Colon (tissue), 2 donors: ENCODE results near the gene ZNF227.
"Not testable (repeated sequence)": the region's sequence is repeated elsewhere in the genome, so short reads cannot be mapped to it uniquely, and the experiment has no call there.

Experiments used
- FAIRE-seq: peaks from 2 replicates; lab custom pipeline; 2012; peaks lifted over from hg19 to GRCh38; lab: Jason Lieb, UNC
- donor health status: control.
- donor health status: control.

Gene ZNF227

GRCh38 chr19:44212250-44212865, at the start of gene ZNF227:
Gene ZNF227, plus strand, starts transcription at chr19:44212532. Its CDS starts 5,261 bp downstream, at chr19:44217793.
- FAIRE-seq = peak; percentile 28

- no peak for FAIRE-seq
Measured at GRCh38 chr19:44163789-44164188, 48.5 kb upstream of the ZNF227 start.

- FAIRE-seq = no peak
Measured at GRCh38 chr19:44164327-44164672, 48.0 kb upstream of the ZNF227 start.

- peak; percentile 95 for FAIRE-seq
Measured at GRCh38 chr19:44164673-44165512, 47.4 kb upstream of the ZNF227 start, which contains the start of gene ZNF226. Gene ZNF226, plus strand, starts transcription at chr19:44165100. Its CDS starts 4,981 bp downstream, at chr19:44170081.

GRCh38 chr19:44170660-44171059, 41.7 kb upstream of the ZNF227 start:
- FAIRE-seq = peak; percentile 78

GRCh38 chr19:44176590-44176989, 35.7 kb upstream of the ZNF227 start:
- no peak for FAIRE-seq

GRCh38 chr19:44180968-44181367, 31.4 kb upstream of the ZNF227 start:
- no peak for FAIRE-seq

GRCh38 chr19:44182145-44182544, 30.2 kb upstream of the ZNF227 start:
- no peak for FAIRE-seq

GRCh38 chr19:44190020-44190419, 22.3 kb upstream of the ZNF227 start:
- peak; percentile 68 for FAIRE-seq

GRCh38 chr19:44192127-44192526, 20.2 kb upstream of the ZNF227 start:
- no peak for FAIRE-seq

- FAIRE-seq = no peak
Measured at GRCh38 chr19:44196772-44197171, 15.6 kb upstream of the ZNF227 start.

- FAIRE-seq = no peak
Measured at GRCh38 chr19:44202470-44202869, 9.9 kb upstream of the ZNF227 start.

- no peak for FAIRE-seq
Measured at GRCh38 chr19:44202974-44203373, 9.4 kb upstream of the ZNF227 start.

- FAIRE-seq = not testable (repeated sequence)
Measured at GRCh38 chr19:44203877-44204276, 8.5 kb upstream of the ZNF227 start.

- FAIRE-seq = no peak
Measured at GRCh38 chr19:44204772-44205171, 7.6 kb upstream of the ZNF227 start.

- FAIRE-seq = peak; percentile 70
Measured at GRCh38 chr19:44207126-44207803, 5.1 kb upstream of the ZNF227 start.

- no peak for FAIRE-seq
Measured at GRCh38 chr19:44212866-44213346, 574 bp downstream of the ZNF227 start.

- FAIRE-seq = not testable (repeated sequence)
Measured at GRCh38 chr19:44219926-44220325, 7.6 kb downstream of the ZNF227 start.

GRCh38 chr19:44220761-44221160, 8.4 kb downstream of the ZNF227 start:
- not testable (repeated sequence) for FAIRE-seq

GRCh38 chr19:44221291-44221690, 9.0 kb downstream of the ZNF227 start:
- FAIRE-seq = not testable (repeated sequence)

GRCh38 chr19:44228318-44228717, 16.0 kb downstream of the ZNF227 start:
- FAIRE-seq = no peak

- no peak for FAIRE-seq
Measured at GRCh38 chr19:44232867-44233266, 20.5 kb downstream of the ZNF227 start.

GRCh38 chr19:44236384-44236783, 24.1 kb downstream of the ZNF227 start:
- FAIRE-seq = no peak
